Trophoblast cell (in vitro differentiated cells and primary cell): ENCODE data around the gene PROCR.
A peak's percentile ranks its signal among the peaks of the same experiment; 100 is the strongest.
"Not testable (repeated sequence)": the region's sequence is repeated elsewhere in the genome, so short reads cannot be mapped to it uniquely, and the experiment has no call there.

Source experiments
- DNase-seq, 2 donors: peaks; one replicate each; pipeline ENCODE4 v3.0.0-alpha.2; 2016
- H2AFZ ChIP-seq: 2 replicates; pipeline ENCODE4 v1.6.1; 2013; ENCODE audit warnings: low read length, moderate library complexity, mild to moderate bottlenecking; ENCODE audit not compliant: insufficient read depth, poor library complexity
- H2AK5ac ChIP-seq: 2 replicates; pipeline ENCODE4 v1.6.1; 2013; ENCODE audit warnings: mild to moderate bottlenecking, low read length
- H2BK120ac ChIP-seq: 2 replicates; pipeline ENCODE4 v1.6.1; 2013; ENCODE audit warnings: low read length, mild to moderate bottlenecking, moderate library complexity; ENCODE audit not compliant: insufficient read depth, poor library complexity
- H2BK12ac ChIP-seq: 2 replicates; pipeline ENCODE4 v1.6.1; 2013; ENCODE audit warnings: mild to moderate bottlenecking, low read length, moderate library complexity
- H2BK5ac ChIP-seq: 2 replicates; pipeline ENCODE4 v1.6.1; 2013; ENCODE audit warnings: low read length, low read depth, moderate library complexity, mild to moderate bottlenecking; ENCODE audit not compliant: poor library complexity
- H3K14ac ChIP-seq: 2 replicates; pipeline ENCODE4 v1.6.1; 2013; ENCODE audit warnings: mild to moderate bottlenecking, low read length
- H3K18ac ChIP-seq: 2 replicates; pipeline ENCODE4 v1.6.1; 2013; ENCODE audit warnings: mild to moderate bottlenecking, low read length
- H3K23ac ChIP-seq: 2 replicates; pipeline ENCODE4 v1.6.1; 2013; ENCODE audit warnings: low read length
- H3K27ac ChIP-seq: 2 replicates; pipeline ENCODE4 v1.5.1; 2013; ENCODE audit warnings: low read depth, mild to moderate bottlenecking, inconsistent platforms, low read length, moderate library complexity
- H3K27me3 ChIP-seq: 2 replicates; pipeline ENCODE4 v1.6.1; 2013; ENCODE audit warnings: inconsistent platforms, mild to moderate bottlenecking, low read length, moderate library complexity; ENCODE audit not compliant: insufficient read depth
- H3K36me3 ChIP-seq, 2 experiments: 1 replicate in 1 of 2; 2 replicates in 1 of 2; pipeline ENCODE4 v1.6.1; 2013; ENCODE audit warnings: low read length in 2 of 2, mild to moderate bottlenecking in 2 of 2, moderate library complexity in 1 of 2; ENCODE audit not compliant: insufficient read depth in 2 of 2, control insufficient read depth in 1 of 2
- H3K4ac ChIP-seq: 2 replicates; pipeline ENCODE4 v1.6.1; 2013; ENCODE audit warnings: low read depth, mild to moderate bottlenecking, low read length, moderate library complexity
- H3K4me1 ChIP-seq, 2 experiments: 1 replicate in 1 of 2; 2 replicates in 1 of 2; pipeline ENCODE4 v1.6.1; 2013; ENCODE audit warnings: low read length in 2 of 2, mild to moderate bottlenecking in 2 of 2, moderate library complexity in 1 of 2; ENCODE audit not compliant: insufficient read depth in 2 of 2, control insufficient read depth in 1 of 2
- H3K4me2 ChIP-seq: 2 replicates; pipeline ENCODE4 v1.6.1; 2013; ENCODE audit warnings: inconsistent platforms, mild to moderate bottlenecking, low read length, moderate library complexity
- H3K4me3 ChIP-seq: 2 replicates; pipeline ENCODE4 v1.5.1; 2013; ENCODE audit warnings: mild to moderate bottlenecking, low read depth, low read length, inconsistent platforms
- H3K79me1 ChIP-seq: one replicate; pipeline ENCODE4 v1.6.1; 2013; ENCODE audit warnings: low read length
- H3K79me2 ChIP-seq: 2 replicates; pipeline ENCODE4 v1.6.1; 2013; ENCODE audit warnings: low read length, mild to moderate bottlenecking; ENCODE audit not compliant: control insufficient read depth, insufficient read depth, poor library complexity
- H3K9ac ChIP-seq: 2 replicates; pipeline ENCODE4 v1.6.1; 2013; ENCODE audit warnings: mild to moderate bottlenecking, low read length
- H3K9me3 ChIP-seq: 2 replicates; pipeline ENCODE4 v1.6.1; 2013; ENCODE audit warnings: low read depth, mild to moderate bottlenecking, control low read depth, inconsistent platforms, low read length; ENCODE audit not compliant: insufficient read depth
- H4K12ac ChIP-seq: 2 replicates; pipeline ENCODE4 v1.6.1; 2013; ENCODE audit warnings: low read depth, mild to moderate bottlenecking, low read length, moderate library complexity
- H4K8ac ChIP-seq: 2 replicates; pipeline ENCODE4 v1.6.1; 2013; ENCODE audit warnings: low read depth, mild to moderate bottlenecking, low read length, moderate library complexity
- H4K91ac ChIP-seq: one replicate; pipeline ENCODE4 v1.6.1; 2013; ENCODE audit warnings: low read depth, mild to moderate bottlenecking, low read length, moderate library complexity
- WGBS: extraction: QIAGEN DNeasy Blood & Tissue Kit; methylation state at CpG from one replicate; pipeline ENCODE4 v1.1.7; 2013; ENCODE audit warnings: missing lambda C conversion rate; ENCODE audit not compliant: insufficient read length, insufficient coverage; ENCODE audit errors: extremely low coverage; 5-methylcytosine and 5-hydroxymethylcytosine counted together

PROCR gene

GRCh38 chr20:35191419-35192117 is 19.7 kb downstream of the PROCR start:
- H3K9me3 ChIP-seq, result no peaks in the 10 kb centered on the region
- no peak overlapping the region for H3K4ac ChIP-seq
- H3K79me2 ChIP-seq, result no peaks in the 10 kb centered on the region
- H2AFZ ChIP-seq, result no peak overlapping the region
- no peak overlapping the region for H3K4me3 ChIP-seq
- no peaks in the 10 kb centered on the region for H3K4me1 ChIP-seq
- no peak overlapping the region for H3K27ac ChIP-seq
- H2BK5ac ChIP-seq, result no peak overlapping the region
- no peak overlapping the region for H2BK120ac ChIP-seq
- H3K27me3 ChIP-seq, result no peaks in the 10 kb centered on the region
- H4K8ac ChIP-seq, result no peak overlapping the region
- no peaks in the 10 kb centered on the region for H3K36me3 ChIP-seq
- no peaks in the 10 kb centered on the region for H3K79me1 ChIP-seq
- H3K14ac ChIP-seq, result no peak overlapping the region
- H3K18ac ChIP-seq, result no peak overlapping the region
- 100% methylated on average over 1 of the region's 5 CpGs for WGBS
- no peak overlapping the region for H3K9ac ChIP-seq
- H4K91ac ChIP-seq, result no peak overlapping the region
- H2BK12ac ChIP-seq, result no peak overlapping the region
- no peak overlapping the region for H3K23ac ChIP-seq
- no peak for DNase-seq
- H4K12ac ChIP-seq, result no peak overlapping the region
- H2AK5ac ChIP-seq, result no peak overlapping the region
- no peak overlapping the region for H3K4me2 ChIP-seq

GRCh38 chr20:35192118-35192872 is 20.4 kb downstream of the PROCR start:
- H3K36me3 ChIP-seq, result no peaks in the 10 kb centered on the region
- WGBS, result no CpG with 5 or more reads among the region's 9 CpGs

GRCh38 chr20:35193031-35193791 is 21.3 kb downstream of the PROCR start:
- not testable (repeated sequence) for DNase-seq, H4K12ac ChIP-seq, H3K79me1 ChIP-seq, H4K91ac ChIP-seq, H3K4me2 ChIP-seq, H2BK12ac ChIP-seq, H3K4ac ChIP-seq, H2AFZ ChIP-seq, H3K79me2 ChIP-seq, H3K4me1 ChIP-seq, H3K4me3 ChIP-seq, H3K27me3 ChIP-seq, H3K9ac ChIP-seq, H2BK120ac ChIP-seq, H3K14ac ChIP-seq, H3K18ac ChIP-seq, H3K9me3 ChIP-seq, H3K23ac ChIP-seq, H4K8ac ChIP-seq, H2BK5ac ChIP-seq, H3K27ac ChIP-seq, H2AK5ac ChIP-seq, H3K36me3 ChIP-seq
- no CpG with 5 or more reads among the region's 9 CpGs for WGBS

More at GRCh38 chr20:35192118-35192872, 20.4 kb downstream of the PROCR start:
- Histone ChIP-seq H2AK5ac (no peak overlapping the region), H3K4me1 (no peaks in the 10 kb centered on the region), H3K23ac (no peak overlapping the region), H3K27me3 (no peaks in the 10 kb centered on the region), H4K91ac (no peak overlapping the region), H3K79me2 (no peaks in the 10 kb centered on the region), H4K8ac (peak overlapping the region; percentile 10), H2BK5ac (no peak overlapping the region), H4K12ac (no peak overlapping the region), H3K9me3 (no peaks in the 10 kb centered on the region), H3K18ac (no peak overlapping the region), H2BK120ac (no peak overlapping the region), H2BK12ac (no peak overlapping the region), H3K4me2 (no peak overlapping the region), H3K4me3 (no peak overlapping the region), H3K14ac (no peak overlapping the region), H3K27ac (peak overlapping the region; percentile 11), H3K4ac (no peak overlapping the region), H2AFZ (no peak overlapping the region), H3K9ac (no peak overlapping the region), H3K79me1 (no peaks in the 10 kb centered on the region)
- peak in 1 of 2 donors; percentile 15 for DNase-seq

- no peak overlapping the region for H3K18ac ChIP-seq
- H4K12ac ChIP-seq, result no peak overlapping the region
- H3K14ac ChIP-seq, result no peak overlapping the region
- no peak overlapping the region for H2AFZ ChIP-seq
- H3K9me3 ChIP-seq, result peaks cover 3% of the 10 kb centered on the region
- no peaks in the 10 kb centered on the region for H3K79me2 ChIP-seq
- H4K91ac ChIP-seq, result no peak overlapping the region
- H3K4ac ChIP-seq, result no peak overlapping the region
- no peaks in the 10 kb centered on the region for H3K79me1 ChIP-seq
- no peak for DNase-seq
- H3K4me1 ChIP-seq, result no peaks in the 10 kb centered on the region
- no peak overlapping the region for H3K4me3 ChIP-seq
- H3K27me3 ChIP-seq, result no peaks in the 10 kb centered on the region
- H2AK5ac ChIP-seq, result no peak overlapping the region
- no peak overlapping the region for H3K4me2 ChIP-seq
- H4K8ac ChIP-seq, result no peak overlapping the region
- no peak overlapping the region for H2BK120ac ChIP-seq
- H3K9ac ChIP-seq, result no peak overlapping the region
- no peak overlapping the region for H3K27ac ChIP-seq
- H2BK12ac ChIP-seq, result no peak overlapping the region
- H3K23ac ChIP-seq, result no peak overlapping the region
- H2BK5ac ChIP-seq, result no peak overlapping the region
- H3K36me3 ChIP-seq, result no peaks in the 10 kb centered on the region
These were observed 24.4 kb downstream of the PROCR start for GRCh38 chr20:35196313-35196712.
